CD4-positive, CD25-positive, alpha-beta regulatory T cell (primary cell): ENCODE measurements around the gene PLAAT4. TPM values are rescaled to one million over a fixed set of nuclear protein-coding genes. Genes with fewer than 3 reads are reported as not detected.

Source experiments
- ATAC-seq, 2 donors: fragments of 150-1000 bp; cut with Tn5 transposase; one replicate each; pipeline ENCODE4 v1.10.0; 2021; ENCODE audit warnings: low read depth in 2 of 2, moderate number of reproducible peaks in 2 of 2, moderate library complexity in 1 of 2
- DNase-seq, 3 donors: peaks; one replicate each; pipeline versions ENCODE4 v3.0.0 to v3.0.0-alpha.2; 2012 to 2022; ENCODE audit warnings: mixed read lengths in 1 of 3
- H3K27ac ChIP-seq: one replicate; pipeline ENCODE4 v1.7.0; 2013; ENCODE audit warnings: mild to moderate bottlenecking, low read length; ENCODE audit not compliant: insufficient read depth, poor library complexity, severe bottlenecking
- H3K27me3 ChIP-seq: one replicate; pipeline ENCODE4 v1.7.0; 2013; ENCODE audit warnings: low read length; ENCODE audit not compliant: control insufficient read depth, insufficient read depth
- H3K36me3 ChIP-seq: one replicate; pipeline ENCODE4 v1.7.0; 2013; ENCODE audit warnings: mild to moderate bottlenecking, low read length, moderate library complexity; ENCODE audit not compliant: control insufficient read depth, insufficient read depth
- H3K4me1 ChIP-seq: 2 replicates; pipeline ENCODE4 v1.7.0; 2013; ENCODE audit warnings: mild to moderate bottlenecking, low read length; ENCODE audit not compliant: insufficient read depth, control insufficient read depth, poor library complexity, severe bottlenecking
- H3K4me3 ChIP-seq: one replicate; pipeline ENCODE4 v1.7.0; 2013; ENCODE audit warnings: low read depth, mild to moderate bottlenecking, low read length, moderate library complexity
- H3K9me3 ChIP-seq, 2 experiments: 1 replicate in 1 of 2; 2 replicates in 1 of 2; pipeline ENCODE4 v1.7.0; 2013; ENCODE audit warnings: low read length in 2 of 2, mild to moderate bottlenecking in 1 of 2, moderate library complexity in 1 of 2; ENCODE audit not compliant: control insufficient read depth in 2 of 2
- H3K27ac Mint-ChIP-seq, 3 donors: one replicate each; pipeline ENCODE4 v1.8.0; 2020 to 2022; ENCODE audit warnings: mild to moderate bottlenecking in 3 of 3, mixed read lengths in 3 of 3, moderate library complexity in 2 of 3
- H3K27me3 Mint-ChIP-seq: one replicate; pipeline ENCODE4 v1.8.0; 2022; ENCODE audit warnings: mild to moderate bottlenecking, mixed read lengths
- H3K36me3 Mint-ChIP-seq: one replicate; pipeline ENCODE4 v1.8.0; 2020; ENCODE audit warnings: mixed read lengths
- H3K4me1 Mint-ChIP-seq, 4 donors: one replicate each; pipeline ENCODE4 v1.8.0; 2020 to 2022; ENCODE audit warnings: mixed read lengths in 4 of 4, mild to moderate bottlenecking in 1 of 4
- H3K4me3 Mint-ChIP-seq, 4 donors: one replicate each; pipeline ENCODE4 v1.8.0; 2020 to 2022; ENCODE audit warnings: mild to moderate bottlenecking in 4 of 4, mixed read lengths in 4 of 4, moderate library complexity in 3 of 4
- H3K9me3 Mint-ChIP-seq, 7 donors: one replicate each; pipeline ENCODE4 v1.8.0; 2020 to 2022; ENCODE audit warnings: mixed read lengths in 7 of 7, mild to moderate bottlenecking in 3 of 7, moderate library complexity in 2 of 7
- polyA plus RNA-seq, 4 donors: library from polyadenylated mRNA; unstranded; fragments of 300-500 nt; fragmentation: Illumina TruSeq; gene quantifications; one replicate each; pipeline ENCODE4 v1.2.3, GENCODE V29; 2021
- total RNA-seq: library from RNA; stranded (reverse); gene quantifications from one replicate; pipeline ENCODE4 v1.2.3, GENCODE V29; 2022

PLAAT4 gene
- total and polyA plus RNA-seq, 5 donors from 2014 or later = 118 to 493 (median 422) TPM

DNA sequence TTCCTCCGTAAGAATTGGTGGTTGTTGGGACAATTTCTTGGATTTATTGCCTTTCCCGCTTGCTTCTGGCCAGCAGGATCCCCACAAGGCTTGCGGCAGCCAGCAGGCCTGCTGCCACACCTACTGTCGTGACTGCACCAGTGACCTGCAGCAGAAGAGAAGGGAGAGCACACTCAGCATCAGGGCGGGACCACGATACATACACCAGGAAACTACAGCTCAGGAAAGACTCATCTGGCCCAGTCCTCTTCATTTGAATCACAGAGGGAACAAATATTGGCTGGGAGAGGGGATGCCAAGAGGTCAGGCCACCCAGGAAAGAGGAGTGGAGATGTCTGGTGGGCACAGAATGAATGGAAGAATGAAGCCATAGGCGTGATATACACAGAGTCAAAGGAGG lies 16.3 kb downstream of the PLAAT4 start:
- Histone ChIP-seq H3K4me1 (peaks cover 37% of the 10 kb centered on the region), H3K27me3 (no peaks in the 10 kb centered on the region), H3K4me3 (no peak overlapping the region), H3K36me3 (peaks cover 3% of the 10 kb centered on the region), H3K27ac (peak overlapping the region; percentile 74), H3K9me3 (no peaks in the 10 kb centered on the region)
- peak overlapping the region; percentile 84 to 97 (median 88) for H3K27ac Mint-ChIP-seq
- no peaks in the 10 kb centered on the region for H3K27me3 Mint-ChIP-seq
- no peaks in the 10 kb centered on the region for H3K9me3 Mint-ChIP-seq
- DNase-seq (no peak), ATAC-seq (no peak)
- peak overlapping the region; percentile 2 to 91 (median 82) for H3K4me3 Mint-ChIP-seq
- H3K4me1 Mint-ChIP-seq = peaks cover 26 to 62% (median 35%) of the 10 kb centered on the region in 4 donors
- H3K36me3 Mint-ChIP-seq = peaks cover 3% of the 10 kb centered on the region

DNA sequence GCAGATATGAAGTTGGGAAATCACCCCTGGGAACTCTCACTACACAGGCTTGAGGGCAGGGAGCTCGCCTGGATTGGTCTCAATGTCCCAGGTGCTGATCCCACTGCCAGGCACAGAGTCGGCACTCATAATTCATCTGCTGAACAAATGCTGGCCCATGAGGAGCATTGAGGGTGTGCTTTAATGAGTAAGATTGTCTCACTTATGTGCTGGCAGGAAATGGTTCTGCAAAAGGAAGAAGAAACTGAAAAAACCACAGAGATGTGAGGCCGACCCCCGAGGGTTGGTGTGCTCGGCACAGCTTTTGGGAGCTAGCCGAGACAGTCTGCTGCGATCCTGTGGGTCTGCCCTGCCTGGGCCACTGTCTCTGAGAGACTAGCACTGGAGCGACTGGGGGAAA lies 17.2 kb downstream of the PLAAT4 start:
- peak; percentile 85 to 94 for ATAC-seq
- Histone ChIP-seq H3K36me3 (no peaks in the 10 kb centered on the region), H3K4me3 (peak overlapping the region; percentile 47), H3K9me3 (no peaks in the 10 kb centered on the region), H3K27me3 (no peaks in the 10 kb centered on the region), H3K27ac (peak overlapping the region; percentile 74), H3K4me1 (peaks cover 37% of the 10 kb centered on the region)
- peak in 2 of 3 donors; percentile 45 to 78 for DNase-seq
- no peaks in the 10 kb centered on the region for H3K9me3 Mint-ChIP-seq
- peaks cover 26 to 62% (median 37%) of the 10 kb centered on the region in 4 donors for H3K4me1 Mint-ChIP-seq
- no peaks in the 10 kb centered on the region for H3K27me3 Mint-ChIP-seq
- H3K4me3 Mint-ChIP-seq = peak overlapping the region; percentile 76 to 91 (median 85)
- peak overlapping the region; percentile 84 to 99 (median 99) for H3K27ac Mint-ChIP-seq
- H3K36me3 Mint-ChIP-seq = peaks cover 3% of the 10 kb centered on the region

DNA sequence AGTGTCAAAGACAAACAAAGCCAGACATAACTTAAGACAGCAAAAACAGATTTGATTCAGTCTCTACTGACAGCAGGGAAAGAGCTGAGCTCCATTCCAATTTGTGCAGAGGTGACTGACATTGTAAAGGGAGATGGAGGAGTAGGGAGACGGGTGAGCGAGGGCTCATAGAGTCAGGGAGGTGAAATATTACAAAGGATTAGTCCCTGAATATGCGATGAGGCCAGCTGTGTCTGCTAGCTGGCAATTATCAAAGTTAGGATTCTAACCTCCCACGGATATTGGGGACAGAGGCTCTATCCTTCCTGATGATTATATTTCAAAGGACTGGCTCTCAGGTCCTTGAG lies 18.2 kb downstream of the PLAAT4 start:
- DNase-seq (no peak), ATAC-seq (no peak)
- no peaks in the 10 kb centered on the region for H3K27me3 ChIP-seq
- Mint-ChIP-seq H3K27me3 (no peaks in the 10 kb centered on the region), H3K4me3 (peak overlapping the region in 3 of 4 donors; percentile 1 to 62 (median 34)), H3K36me3 (peaks cover 3% of the 10 kb centered on the region), H3K27ac (peak overlapping the region in 2 of 3 donors; percentile 80 to 84), H3K4me1 (peaks cover 26 to 64% (median 38%) of the 10 kb centered on the region in 4 donors), H3K9me3 (no peaks in the 10 kb centered on the region)
- H3K9me3 ChIP-seq = no peaks in the 10 kb centered on the region
- no peak overlapping the region for H3K4me3 ChIP-seq
- peaks cover 37% of the 10 kb centered on the region for H3K4me1 ChIP-seq
- no peaks in the 10 kb centered on the region for H3K36me3 ChIP-seq
- no peak overlapping the region for H3K27ac ChIP-seq

DNA sequence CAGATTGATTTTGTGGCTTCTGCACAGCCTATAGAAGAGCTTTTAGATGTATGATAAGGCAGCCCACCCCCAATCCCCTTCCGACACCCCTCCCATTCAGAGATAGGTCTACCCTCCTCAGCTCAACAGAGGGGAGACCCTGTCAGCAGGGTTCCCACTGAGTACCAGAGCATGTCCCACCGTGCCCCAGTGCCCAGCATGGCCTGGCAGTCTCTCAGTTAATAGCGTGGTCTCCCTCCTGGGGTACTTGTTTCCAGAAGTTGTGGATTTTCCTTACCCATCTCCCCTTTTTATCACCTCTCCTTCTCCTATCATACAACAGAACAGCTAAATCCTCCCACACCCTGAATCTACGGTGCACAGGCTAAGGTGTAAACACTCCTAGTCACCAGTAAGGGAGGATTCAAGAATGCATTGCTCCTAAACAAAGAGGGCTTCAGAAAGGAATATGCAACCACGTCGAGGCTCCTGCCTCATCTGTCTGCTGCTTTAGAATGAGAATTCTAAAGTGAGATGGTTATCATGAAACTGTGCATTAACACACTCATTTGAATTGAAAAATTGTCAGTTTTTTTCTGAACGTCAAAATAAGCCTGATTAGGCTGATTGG lies 19.9 kb downstream of the PLAAT4 start:
- Mint-ChIP-seq H3K27ac (peak overlapping the region in 2 of 3 donors; percentile 40 to 90), H3K36me3 (peaks cover 3% of the 10 kb centered on the region), H3K4me1 (peaks cover 26 to 69% (median 43%) of the 10 kb centered on the region in 4 donors), H3K4me3 (no peak overlapping the region), H3K27me3 (no peaks in the 10 kb centered on the region), H3K9me3 (no peaks in the 10 kb centered on the region)
- no peaks in the 10 kb centered on the region for H3K27me3 ChIP-seq
- no peak for DNase-seq
- H3K4me3 ChIP-seq = no peak overlapping the region
- no peaks in the 10 kb centered on the region for H3K36me3 ChIP-seq
- no peaks in the 10 kb centered on the region for H3K9me3 ChIP-seq
- H3K27ac ChIP-seq = no peak overlapping the region
- peaks cover 52% of the 10 kb centered on the region for H3K4me1 ChIP-seq
- ATAC-seq = no peak

DNA sequence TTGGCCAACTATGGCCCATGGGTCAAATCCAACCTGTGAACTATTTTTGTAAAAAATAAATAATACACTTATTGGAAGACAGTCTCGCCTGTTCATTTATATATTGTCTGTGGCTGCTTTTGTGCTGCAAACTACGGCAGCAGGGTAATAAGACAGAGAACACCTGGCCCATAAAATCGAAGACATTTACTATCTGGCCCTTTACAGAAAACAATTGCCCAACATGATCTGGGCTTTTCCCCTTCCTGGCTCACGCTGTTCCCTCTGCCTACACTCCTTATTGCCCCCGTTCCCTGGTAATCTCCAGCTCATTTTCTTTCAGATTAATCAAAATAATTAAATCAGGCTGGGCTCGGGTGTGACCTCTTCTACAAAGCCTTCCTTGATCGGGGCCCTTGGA lies 21.0 kb downstream of the PLAAT4 start:
- Histone ChIP-seq H3K4me1 (peaks cover 44% of the 10 kb centered on the region), H3K9me3 (no peaks in the 10 kb centered on the region), H3K27me3 (no peaks in the 10 kb centered on the region), H3K36me3 (no peaks in the 10 kb centered on the region), H3K4me3 (no peak overlapping the region), H3K27ac (no peak overlapping the region)
- Mint-ChIP-seq H3K4me1 (peaks cover 25 to 67% (median 39%) of the 10 kb centered on the region in 4 donors), H3K27me3 (no peaks in the 10 kb centered on the region), H3K36me3 (peaks cover 3% of the 10 kb centered on the region), H3K4me3 (no peak overlapping the region), H3K27ac (no peak overlapping the region), H3K9me3 (no peaks in the 10 kb centered on the region)
- DNase-seq (no peak), ATAC-seq (no peak)

DNA sequence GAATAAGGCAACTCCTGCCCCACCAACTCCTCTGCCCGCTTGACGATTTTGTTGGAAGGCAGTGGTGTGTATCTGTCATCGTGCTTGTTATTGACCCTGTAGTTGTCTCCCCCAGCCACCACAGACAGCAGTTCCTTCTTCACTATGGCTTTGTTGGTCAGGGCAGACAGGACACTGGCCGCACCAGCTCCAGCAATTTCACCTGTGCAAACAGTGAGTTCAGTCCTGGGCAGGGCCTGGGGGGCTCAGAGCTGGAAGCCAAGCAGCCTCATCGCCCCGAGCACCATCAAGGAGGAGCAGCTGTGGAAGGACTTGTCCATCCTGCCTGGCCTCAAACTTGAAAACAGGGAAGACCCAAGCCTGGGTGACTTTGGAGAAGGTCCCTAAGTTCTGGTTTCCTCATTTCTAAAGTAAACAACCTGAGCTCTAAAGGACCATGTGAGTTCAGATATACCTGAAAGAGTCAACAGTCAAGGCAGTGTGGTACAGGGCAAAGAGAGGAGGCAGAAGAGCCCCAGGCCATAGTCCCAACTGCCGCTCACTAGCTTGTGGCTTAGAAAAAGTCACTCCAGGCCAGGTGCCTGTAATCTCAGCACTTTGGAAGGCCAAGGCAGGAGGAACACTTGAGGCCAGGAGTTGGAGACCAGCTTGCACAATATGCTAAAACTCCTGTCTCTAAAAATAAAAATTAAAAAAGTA lies 22.0 kb downstream of the PLAAT4 start:
- no peak overlapping the region for H3K27ac ChIP-seq
- no peaks in the 10 kb centered on the region for H3K36me3 ChIP-seq
- Mint-ChIP-seq H3K27me3 (no peaks in the 10 kb centered on the region), H3K9me3 (no peaks in the 10 kb centered on the region), H3K4me3 (peak overlapping the region in 1 of 4 donors; percentile 37), H3K36me3 (peaks cover 3% of the 10 kb centered on the region), H3K27ac (peak overlapping the region in 2 of 3 donors; percentile 26 to 75), H3K4me1 (peaks cover 21 to 58% (median 32%) of the 10 kb centered on the region in 4 donors)
- ATAC-seq (no peak), DNase-seq (no peak)
- H3K27me3 ChIP-seq = no peaks in the 10 kb centered on the region
- no peak overlapping the region for H3K4me3 ChIP-seq
- H3K4me1 ChIP-seq = peaks cover 33% of the 10 kb centered on the region
- H3K9me3 ChIP-seq = no peaks in the 10 kb centered on the region

DNA sequence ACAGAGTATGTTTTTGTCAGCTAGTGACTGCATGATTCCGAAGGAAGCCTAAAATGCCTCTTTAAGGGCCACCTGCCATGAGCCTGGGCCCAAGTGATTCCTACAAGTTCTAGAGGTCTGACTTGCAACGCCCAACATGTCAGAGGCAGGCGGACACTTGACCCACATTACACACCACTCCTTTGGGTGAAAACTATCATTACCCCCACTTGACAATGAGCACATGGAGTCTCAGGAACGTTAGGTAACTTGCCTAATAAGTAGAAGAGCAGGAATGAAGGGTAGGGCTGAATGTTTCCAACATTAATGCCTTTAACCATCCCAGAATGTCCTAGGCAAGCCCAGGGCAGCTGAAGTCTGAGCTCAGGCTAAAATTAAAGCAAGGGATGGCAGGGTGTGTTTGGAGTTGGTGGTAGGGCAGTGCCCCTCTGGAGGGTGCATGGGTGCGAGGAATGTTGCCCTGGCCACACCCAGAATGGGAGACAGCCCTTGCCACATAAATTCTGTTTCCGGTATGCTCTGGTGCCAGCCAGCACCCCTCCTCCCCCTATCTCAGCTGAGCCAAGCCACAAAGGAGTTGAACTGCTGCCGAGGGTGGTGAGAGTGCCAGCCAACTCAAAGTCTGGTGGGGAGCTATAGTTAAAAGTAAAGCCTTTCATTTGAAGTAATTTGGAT lies 24.0 kb downstream of the PLAAT4 start:
- Histone ChIP-seq H3K4me1 (peaks cover 30% of the 10 kb centered on the region), H3K9me3 (no peaks in the 10 kb centered on the region), H3K27me3 (no peaks in the 10 kb centered on the region), H3K4me3 (no peak overlapping the region), H3K27ac (no peak overlapping the region), H3K36me3 (no peaks in the 10 kb centered on the region)
- no peaks in the 10 kb centered on the region for H3K27me3 Mint-ChIP-seq
- H3K9me3 Mint-ChIP-seq = no peaks in the 10 kb centered on the region
- H3K4me3 Mint-ChIP-seq = peak overlapping the region; percentile 41 to 54 (median 46)
- no peaks in the 10 kb centered on the region for H3K36me3 Mint-ChIP-seq
- DNase-seq (peak in 1 of 3 donors; percentile 31), ATAC-seq (peak; percentile 45 to 65)
- peak overlapping the region; percentile 80 to 89 (median 86) for H3K27ac Mint-ChIP-seq
- peaks cover 16 to 57% (median 32%) of the 10 kb centered on the region in 4 donors for H3K4me1 Mint-ChIP-seq
